SHP77 (cell line): ENCODE data around the gene RTRAF.

Experiments used
- DNase-seq, 2 experiments: peaks; one replicate each; lab custom pipeline; 2025; lab: John Stamatoyannopoulos, UW

The RTRAF gene

DNA sequence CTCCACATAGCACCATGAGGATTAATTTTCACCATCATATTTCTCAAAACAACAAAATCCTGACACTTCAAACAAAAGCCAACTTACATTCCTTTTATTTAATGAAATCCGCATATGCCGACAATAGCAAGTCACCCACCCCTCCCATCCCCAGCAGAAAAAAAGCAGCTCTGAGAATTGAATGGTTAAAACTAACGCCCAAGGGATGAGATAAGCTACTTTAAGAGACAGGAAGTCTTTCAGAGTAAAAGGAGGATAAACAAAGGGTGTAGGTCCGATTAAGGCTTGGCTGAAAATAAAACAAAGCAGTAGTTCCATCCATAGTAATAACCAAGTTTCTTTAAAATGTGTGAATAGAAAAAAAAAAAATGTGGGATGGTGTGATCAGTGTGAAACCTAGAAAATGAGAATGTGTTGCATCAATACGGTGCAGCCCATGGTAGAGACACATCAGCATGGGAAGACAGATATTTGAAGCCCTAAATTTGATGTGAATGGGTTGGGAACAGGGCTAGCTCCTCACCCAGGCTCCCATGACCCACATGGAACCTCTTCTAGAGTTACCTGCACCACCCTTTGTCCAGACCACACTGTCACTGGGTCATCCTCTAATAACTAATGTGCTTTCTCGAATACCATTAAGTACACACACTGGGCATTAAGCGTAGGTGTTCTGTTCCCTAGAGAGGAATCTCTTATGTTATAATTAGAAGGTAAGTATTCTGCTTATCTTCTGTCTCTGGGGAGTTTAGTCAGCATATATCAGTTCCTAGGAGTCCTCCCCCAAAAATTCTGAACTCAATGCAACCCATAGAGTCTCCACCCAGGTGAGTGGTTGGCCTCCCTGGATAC, 31.7 kb downstream of the RTRAF start:
- DNase-seq: no peak

DNA sequence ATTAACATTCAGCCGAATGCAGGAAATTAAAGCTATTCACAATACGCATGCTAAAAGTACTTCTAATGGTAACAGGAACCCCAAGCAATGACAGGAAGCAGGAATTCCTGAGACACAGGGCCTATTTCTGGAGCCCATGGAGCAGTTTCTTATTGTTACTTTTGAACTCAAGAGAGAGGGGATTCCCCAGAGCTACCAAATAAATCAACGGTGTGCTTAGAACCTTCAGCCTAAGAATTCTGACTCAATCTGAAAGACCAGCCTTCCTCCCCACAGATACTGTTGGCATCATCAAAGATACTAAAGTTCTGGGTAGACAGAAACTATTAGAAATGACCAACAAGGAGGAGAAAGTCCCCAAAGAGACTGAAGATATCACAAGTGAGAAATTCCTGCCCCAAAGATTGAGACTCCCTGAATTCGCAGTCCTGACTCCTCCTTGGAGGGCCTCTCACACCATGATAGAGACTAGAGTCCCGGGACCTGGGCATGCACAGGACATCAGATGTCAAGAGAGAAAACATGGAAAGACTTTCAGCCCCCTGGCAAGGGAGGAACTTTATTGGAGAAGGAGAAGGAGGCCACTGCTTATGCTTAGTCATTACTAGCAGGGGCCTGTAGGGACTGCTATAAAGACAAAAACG, 32.7 kb downstream of the RTRAF start:
- DNase-seq: no peak

DNA sequence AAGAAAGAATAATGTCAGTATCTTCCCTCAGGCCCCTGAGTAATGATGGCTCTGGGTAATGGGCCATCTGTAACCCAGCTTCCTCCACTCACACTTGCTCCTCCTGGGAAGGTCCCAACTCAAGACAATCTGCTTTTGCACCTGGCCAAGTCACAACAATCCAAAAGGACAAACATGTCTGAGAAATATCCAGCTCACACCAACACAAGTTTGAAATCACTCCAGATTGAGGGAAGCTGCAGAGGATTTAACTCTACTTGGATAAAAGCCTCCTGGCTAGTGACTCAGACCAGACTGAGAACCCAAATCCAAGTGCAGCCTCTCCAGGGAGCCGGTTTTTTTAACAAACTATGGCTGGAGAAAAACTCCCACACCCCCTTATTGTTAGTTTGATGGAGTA, 34.2 kb downstream of the RTRAF start:
- no peak for DNase-seq

DNA sequence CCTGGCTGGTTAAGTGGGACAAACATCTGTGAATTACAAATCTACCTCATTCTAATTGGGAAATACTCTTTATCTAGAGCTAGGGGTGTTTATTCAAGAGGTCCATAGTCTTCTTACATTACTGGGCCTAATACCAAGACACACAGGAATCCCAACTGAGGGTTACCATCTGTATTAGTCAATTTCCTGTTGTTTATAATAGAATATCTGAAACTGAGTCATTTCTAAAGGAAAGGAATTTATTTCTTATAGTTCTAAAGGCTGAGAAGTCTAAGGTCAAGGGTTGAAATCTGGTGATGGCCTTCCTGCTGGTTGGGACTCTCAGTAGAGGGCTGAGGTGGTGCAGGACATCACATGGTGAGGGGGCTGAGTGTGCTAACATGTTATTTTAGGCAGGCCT, 36.0 kb downstream of the RTRAF start:
- DNase-seq: no peak

DNA sequence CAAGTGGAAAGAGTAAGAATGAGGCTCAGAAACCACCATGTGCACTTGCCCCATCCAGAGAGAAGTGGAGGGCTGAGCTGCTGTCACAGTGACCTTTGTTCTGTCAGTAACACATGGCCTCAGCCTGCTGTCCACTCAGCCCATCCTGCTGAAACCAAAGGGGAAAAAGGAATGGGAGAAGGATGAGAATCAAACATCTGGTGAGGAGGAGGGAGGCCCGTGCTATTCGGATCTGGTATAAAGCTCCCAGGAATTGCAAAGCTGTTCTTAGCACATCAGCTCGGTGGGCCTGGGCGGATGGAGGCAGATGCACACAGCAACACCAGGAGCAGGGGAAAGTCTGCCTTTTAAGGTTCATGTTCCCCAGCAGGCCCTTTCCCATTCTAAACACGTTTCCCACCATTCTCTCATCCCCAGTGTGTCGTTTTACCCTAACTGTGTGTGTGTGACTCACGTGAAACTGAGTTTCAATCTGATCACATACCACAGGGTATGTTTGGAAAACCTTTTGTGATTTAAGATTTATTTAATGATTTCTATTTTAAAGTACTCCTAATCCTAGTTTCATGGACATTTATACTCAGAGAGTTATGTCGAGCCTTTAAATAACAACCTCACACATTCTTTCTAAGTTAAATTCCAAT, 36.8 kb downstream of the RTRAF start:
- no peak for DNase-seq

DNA sequence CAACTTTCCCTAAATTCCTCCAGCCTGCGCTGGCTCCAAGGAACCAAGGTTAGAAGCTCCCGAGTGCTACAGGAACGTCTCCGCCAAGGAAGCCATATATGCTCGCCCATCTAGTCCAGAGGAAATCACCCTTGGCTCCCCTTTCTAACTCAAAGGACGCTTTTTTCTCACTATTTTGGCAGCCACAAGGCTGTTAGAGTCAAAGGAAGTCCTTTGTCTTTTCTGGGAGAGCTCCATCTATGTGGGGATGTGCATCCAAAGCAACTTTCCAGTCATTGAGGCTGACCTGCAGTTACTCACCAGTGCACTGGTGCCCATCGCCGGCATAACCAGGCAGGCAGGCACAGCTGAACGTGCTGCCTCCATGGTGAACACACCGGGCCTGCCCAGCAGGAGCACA, 37.6 kb downstream of the RTRAF start:
- no peak for DNase-seq

DNA sequence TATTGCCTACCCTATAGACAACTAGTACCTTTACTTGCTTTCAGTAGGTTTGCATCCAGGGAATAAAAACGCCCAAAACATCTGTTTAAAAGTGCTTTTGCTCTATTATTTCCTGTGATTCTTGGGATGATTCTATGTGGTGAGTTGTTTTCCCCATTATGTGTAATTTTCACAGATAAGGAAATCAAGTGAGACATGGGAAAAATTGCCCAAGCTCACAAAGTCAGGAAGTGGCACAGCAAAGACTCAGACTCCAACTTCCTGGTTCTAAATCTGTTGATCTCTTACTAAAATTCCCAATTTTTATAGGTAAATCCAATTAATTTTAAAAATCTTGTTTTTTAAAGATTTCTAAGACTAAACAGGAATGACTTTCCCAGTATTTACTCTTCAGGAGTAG, 40.5 kb downstream of the RTRAF start:
- no peak for DNase-seq

DNA sequence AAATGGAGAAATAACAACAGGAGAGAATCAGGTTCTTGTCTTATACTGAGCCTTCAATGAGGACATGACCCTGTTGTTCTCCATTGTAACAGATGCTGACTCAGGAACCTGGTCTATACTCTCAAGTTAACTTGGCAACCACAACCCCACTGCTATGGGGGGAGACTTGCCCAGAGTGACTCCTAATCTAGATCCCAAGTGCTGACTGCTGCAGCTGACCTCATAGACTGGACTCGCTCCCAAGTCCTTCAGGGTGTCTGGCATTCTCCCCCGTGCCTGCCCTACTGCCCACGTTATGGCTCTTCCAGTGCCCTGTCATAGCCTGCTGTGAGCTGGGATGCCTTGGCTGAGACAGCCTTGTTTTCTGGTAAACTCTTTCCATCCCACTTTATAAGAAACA, 42.4 kb downstream of the RTRAF start:
- DNase-seq: no peak

DNA sequence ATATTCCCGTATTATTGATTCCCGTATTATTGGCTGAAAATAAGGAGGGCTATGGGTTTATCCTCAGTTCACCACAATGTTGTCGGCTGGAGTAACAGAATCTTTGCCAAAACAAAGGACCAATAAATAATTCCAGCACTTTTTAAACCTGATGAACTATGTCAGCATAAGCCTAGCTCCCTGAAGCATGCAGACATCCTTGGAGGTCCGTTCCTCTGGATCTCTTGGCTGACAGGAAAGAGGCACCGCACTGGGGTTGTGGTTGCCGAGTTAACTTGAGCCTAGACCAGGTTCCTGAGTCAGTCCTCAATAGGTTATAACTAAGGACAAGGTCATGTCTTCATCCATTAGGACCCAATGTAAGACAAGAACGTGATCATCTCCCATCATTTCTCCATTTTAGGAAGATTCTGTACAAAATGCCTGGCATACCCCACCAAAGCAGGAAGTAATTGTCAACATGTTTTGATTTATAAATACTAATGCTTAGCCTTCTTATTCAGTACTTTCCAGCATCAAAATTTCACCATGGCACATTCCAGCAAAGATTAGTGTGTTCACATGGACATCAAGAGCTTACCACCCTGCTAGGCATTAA, 43.0 kb downstream of the RTRAF start:
- no peak for DNase-seq

DNA sequence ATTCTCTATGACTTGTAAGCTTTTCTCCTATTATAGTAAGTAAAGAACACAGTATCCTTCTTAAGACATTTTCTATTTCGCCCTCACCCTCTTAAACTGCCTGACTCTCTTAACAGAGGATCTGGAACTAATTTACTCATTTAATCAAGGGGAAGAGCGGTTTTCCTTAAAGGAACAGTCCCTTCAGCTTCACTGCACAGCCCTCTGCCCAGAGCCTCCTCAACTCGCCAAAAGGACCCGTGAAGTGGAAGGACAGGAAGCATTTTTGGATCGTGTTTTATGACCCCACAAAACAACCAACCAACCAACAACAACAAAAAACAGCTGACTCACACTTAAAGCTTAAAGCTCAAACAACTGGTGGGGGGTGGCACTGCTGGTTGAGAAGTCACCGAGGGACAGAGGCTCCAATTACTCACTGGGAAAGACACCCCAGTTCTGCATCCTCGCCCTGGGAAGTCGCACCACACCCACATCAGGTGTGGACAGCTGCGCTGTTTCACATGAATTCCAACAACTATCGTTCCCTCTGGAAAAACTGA, 43.8 kb downstream of the RTRAF start:
- no peak for DNase-seq

DNA sequence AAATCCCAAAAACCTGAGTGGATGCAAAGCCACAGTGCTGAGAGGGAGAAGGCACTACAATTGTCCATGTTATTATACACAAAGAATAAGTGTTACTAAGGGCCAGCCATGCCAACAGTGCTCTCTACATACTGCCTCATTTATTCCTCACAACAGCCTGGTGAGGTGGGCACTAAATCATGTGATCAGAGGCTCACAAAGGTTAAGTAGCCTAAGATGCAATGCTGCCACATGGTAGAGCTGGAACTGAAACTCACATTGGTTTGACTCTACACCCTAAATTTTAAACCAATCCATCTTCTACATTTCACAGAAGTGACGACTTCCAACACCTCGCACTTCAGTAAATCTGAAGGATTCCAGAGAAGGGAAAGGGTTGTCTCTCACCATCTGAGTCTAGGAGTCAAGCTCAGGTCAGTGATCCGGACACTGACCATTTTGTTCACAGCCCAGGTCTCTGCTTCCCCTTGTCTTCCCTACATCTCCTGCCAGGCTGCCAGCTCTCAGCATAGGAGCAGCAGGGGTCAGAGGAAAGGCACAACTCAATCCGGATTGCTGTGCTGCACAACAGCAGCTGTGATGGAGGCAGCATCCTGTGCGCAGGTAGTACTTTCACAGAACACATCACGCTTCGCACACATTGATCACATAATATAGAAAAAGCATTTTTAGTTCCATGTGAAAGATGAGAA, 49.9 kb downstream of the RTRAF start:
- DNase-seq: no peak

DNA sequence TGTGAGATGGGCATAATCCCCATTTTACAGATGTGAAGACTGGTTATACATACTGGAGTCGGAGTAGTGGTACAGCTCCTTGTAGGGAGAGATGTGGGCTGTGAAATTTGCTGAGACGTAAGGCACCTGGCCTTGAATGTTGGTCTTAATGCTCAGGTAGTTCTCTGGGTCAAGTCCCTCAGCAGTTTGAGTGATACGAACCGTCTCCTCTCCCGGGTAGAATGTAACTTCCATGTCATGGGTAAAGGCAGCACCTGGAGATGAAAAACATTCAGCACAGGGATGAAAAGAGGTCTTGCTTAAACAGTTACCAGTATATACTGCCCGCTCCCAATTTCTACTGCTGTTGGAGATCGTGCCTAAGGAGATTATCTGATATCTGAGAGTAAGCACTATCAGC, 51.3 kb downstream of the RTRAF start:
- no peak for DNase-seq

DNA sequence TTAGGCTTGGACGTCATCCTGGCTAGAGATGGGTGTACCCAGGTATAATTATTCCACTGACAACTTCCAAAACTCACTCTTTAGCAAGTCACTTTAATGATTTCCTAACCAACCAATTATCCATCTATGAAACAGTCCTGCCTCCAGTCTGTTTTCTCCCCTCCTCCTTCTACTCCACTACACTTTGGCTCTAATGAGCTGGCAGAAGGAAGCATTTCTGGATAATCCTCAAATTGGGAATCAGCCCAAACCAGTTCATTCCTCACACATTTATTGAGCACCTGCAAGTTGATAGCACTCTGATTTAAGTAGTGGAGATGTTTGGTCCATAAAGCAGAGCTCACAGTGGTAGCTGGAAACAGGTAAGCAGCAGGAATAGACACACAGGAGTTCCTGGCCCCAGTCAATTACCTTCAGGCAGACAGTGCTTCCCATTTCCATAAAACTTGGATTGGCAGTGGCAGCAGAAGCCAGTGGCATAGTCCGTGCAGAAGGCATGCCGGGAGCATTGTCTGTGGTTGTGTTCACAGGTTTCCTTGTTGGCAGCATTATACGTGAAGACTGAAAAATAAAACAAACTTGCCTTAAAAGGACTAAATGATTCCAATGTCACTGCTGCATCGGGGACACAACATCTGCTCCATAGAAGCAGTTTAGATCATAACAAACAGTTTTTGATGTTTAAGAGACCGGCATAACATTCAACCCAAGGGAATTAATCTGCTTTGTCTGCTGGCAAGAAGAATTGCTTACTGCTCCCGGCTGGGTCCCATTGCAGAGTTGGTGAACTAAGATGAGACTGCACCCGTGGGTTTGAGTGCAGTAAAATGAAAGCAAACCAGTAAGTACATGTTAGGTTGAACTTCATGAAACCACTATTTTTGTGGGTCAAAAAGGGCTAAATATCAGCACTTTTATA, 53.3 kb downstream of the RTRAF start:
- no peak for DNase-seq

DNA sequence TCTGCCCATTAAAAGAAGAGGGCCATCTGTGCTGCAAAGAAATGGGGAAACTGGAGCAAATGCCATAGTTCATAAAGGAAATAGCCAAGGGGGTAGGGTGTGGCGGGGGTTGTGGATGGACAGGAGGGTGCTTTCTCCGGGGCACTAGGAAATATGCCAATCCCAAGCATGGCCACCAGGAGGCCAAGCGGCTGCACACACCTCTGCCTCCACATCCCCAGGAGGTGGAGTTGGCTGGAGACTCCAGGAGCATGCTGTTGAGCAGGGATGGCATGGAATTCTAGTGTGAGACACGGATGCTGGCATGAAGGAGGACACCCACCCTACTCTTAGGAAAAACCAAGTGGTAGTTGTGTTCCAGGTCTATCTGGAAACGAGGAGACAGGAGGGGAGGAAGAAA, 54.3 kb downstream of the RTRAF start:
- DNase-seq: peak; percentile 20 to 57

DNA sequence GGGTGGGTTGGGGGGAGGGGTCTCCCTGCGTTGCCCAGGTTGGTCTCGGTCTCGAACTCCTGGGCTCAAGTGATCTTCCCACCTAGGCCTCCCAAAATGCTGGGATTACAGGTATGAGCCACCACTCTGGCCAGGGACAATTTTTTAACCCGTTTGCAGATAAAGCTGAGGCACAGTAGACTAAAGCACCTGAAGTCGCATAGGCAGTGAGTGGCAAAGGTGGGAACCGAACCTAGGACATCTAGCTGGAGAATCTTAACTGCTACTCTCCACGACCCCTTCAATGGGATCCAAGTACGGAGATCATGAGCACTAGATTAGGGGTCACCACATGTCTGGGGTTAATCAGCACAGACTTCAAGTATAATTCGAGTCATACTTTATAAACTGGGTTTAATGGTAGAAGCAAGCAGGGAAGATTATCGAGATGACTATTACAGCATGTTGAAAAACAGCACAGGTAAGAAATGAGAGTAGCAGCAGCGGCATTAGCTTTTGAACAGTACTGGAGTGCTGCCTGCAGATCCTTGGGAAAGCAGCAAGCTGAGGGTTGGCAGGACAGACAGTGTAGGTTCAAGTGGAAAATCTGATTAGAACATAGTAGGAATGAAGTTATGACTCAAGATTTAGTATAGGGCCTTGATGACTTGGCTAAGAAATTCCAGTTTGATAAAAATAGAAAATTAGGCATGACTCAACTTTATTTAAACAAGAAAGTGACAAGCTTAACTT, 55.6 kb downstream of the RTRAF start:
- DNase-seq: no peak

DNA sequence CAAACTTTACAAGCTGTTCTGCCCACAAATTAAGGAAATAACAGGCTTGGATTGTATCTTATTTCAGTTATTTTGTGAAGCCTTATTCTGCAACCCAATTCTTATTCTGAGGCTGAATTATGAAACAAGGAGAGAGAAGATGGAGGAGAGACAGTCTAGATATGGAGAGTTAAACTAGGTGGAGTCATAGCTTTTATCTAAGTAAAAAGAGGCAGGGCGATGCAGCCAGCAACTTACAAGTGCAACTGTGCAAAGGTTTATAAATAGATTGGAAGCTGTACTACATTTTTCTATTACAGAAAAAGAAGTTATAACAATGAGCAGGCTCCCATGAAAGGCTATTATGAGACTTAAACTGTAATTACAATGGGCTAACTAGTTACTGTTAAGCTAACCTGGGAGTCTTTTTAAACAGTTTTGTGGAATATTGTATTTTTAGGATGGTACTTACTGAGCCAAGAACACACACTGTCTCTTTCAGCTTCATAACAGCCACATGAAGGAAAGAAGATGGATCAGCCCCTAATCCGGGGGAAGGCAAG, 57.1 kb downstream of the RTRAF start:
- no peak for DNase-seq

DNA sequence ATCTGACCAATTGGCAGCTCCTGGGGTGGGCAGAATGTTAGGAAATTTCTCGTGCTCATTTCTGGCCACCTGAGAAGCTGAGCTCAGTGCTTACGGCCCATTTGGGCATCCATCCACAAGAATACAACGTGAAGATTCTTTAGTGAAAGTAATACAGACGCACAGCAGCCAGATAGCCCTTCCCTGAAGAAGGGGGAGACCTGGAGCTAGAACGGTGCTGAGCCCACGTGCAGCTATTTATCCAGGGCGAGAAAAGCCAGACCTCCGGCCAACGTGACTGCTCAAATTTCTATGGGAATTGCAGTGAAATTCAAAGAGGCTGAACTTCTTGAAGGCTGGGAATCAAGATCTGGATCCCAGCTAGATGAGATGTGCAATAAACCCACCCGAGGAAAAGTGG, 58.8 kb downstream of the RTRAF start:
- DNase-seq: no peak

DNA sequence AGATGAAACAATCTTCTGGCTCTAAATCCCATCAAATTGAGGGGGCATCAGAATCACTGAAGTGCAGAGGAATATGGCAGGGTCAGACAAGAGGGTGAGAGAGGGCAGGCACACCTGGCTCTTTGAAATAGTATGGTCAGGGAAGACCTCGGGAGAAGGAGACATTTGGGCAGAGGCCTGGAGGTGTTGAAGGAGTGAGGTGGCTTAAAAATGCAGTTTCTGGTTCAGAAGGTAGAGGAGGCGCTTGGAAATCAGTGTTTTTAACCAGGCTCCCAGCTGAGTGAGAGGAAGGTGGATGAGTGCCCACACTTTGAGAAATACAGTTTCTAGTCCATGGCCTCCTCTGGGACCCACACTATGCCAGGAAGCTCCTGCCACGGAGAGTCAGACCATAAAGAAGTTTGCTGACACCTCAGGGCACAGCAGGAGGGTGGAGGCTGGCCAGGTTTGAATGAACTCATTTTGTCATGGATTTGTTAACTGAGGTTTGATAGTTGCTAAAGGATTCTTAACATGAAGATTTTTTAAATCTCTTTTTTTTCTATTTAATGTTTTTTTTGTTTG, 59.4 kb downstream of the RTRAF start:
- no peak for DNase-seq

DNA sequence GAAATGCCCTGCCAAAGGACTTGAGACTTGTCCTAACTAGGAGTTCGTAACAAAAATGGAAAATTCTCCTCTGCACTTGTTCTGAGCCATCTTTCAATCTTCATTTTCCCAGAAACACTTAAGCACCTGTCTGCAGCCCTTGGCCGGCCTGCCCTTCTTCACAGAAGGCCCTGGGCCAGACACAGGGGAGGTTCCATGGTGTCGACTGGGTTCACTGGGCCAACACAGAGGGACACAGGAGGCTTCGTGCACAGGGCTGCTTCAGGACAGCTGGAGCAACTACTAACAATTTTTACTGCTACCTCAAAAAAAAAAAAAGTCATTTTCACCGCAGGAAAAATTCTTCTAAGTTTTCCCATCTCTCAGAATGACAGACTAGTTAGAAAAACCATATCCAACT, 59.9 kb downstream of the RTRAF start:
- no peak for DNase-seq
